Activated T-cell treated with anti-CD3 and anti-CD28 coated beads, Interleukin-2, amount 50 U/mL, for 1 hour (primary cell): ENCODE results near the gene POLDIP2.

Experiments used
- DNase-seq: peaks from one replicate; pipeline ENCODE4 v3.0.0-alpha.2; 2020

Gene POLDIP2

DNA sequence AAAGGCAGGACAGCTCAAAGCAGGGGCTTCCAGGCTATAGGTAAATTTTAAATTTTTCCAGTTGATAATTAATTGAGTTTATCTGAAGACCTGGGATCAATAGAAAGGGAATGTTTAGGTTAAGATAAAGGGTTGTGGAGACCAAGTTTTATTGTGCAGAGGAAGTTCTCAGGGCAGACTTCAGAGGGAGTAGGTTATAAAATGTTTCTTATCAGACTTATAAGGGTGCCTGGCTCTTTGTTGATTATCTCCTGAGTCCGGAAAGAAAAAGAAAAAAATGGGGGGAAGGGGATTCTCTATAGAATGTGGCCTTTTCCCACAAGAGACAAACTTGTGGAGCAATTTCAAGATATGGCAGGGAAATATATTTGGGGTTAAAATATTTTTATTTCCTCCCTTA, 32.8 kb upstream of the POLDIP2 start:
- DNase-seq: no peak

DNA sequence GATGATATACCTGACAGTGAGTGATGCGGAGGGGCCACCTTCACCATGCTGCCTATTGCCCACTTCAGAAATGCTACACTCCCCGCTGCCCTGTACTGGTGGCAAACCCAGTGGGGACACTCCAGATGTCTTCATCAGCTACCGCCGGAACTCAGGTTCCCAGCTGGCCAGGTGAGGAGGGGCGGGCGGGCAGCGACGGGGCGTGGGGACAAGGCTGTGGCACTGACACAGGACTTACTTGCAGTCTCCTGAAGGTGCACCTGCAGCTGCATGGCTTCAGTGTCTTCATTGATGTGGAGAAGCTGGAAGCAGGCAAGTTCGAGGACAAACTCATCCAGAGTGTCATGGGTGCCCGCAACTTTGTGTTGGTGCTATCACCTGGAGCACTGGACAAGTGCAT, 30.8 kb upstream of the POLDIP2 start:
- no peak for DNase-seq

DNA sequence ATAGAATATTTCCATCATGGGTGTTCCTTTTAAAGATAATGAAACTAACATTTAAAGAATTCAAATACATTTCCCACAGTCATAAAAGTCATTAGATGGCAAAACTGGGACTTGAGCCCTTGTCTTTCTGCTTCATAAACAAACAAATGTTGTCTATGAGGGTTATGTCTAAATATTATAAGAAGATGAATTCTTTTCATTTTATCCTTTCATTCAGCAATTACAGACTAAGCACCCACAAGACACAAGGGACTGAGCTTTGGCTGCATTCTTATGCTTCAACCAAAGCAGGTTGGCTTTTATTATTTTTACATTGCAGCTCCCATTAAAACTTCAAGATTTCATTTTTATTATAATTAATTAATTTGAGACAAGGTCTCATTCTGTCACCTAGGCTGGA, 29.1 kb upstream of the POLDIP2 start:
- no peak for DNase-seq

DNA sequence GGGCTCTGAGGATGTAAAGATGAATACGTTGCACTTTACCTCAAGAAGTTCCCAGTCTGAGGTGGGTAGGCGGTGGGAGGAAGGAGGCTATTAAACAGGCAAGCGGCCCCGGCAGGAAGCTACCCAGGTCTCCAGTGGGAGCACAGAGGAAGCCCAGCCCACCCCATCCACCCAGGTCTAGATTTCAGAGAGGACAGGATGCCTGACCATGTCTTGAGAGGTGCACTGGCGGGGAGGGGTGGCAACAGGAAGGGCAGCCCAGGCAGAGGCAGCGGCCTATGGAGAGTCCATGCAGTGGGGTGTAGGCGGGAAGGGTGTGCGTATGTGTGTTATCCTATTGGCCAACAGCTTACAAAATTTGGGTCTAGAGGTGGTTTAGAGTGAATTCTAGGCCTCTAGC, 28.1 kb upstream of the POLDIP2 start:
- no peak for DNase-seq

DNA sequence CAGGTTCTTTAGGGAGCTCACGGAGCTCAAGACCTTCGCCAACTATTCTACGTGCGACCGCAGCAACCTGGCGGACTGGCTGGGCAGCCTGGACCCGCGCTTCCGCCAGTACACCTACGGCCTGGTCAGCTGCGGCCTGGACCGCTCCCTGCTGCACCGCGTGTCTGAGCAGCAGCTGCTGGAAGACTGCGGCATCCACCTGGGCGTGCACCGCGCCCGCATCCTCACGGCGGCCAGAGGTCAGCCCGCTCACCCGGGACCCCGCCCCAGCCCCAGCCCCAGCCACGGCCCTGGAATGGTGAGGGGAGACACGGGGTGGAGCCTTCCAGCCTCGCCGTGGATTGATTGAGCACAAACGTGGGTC, 27.7 kb upstream of the POLDIP2 start:
- no peak for DNase-seq

DNA sequence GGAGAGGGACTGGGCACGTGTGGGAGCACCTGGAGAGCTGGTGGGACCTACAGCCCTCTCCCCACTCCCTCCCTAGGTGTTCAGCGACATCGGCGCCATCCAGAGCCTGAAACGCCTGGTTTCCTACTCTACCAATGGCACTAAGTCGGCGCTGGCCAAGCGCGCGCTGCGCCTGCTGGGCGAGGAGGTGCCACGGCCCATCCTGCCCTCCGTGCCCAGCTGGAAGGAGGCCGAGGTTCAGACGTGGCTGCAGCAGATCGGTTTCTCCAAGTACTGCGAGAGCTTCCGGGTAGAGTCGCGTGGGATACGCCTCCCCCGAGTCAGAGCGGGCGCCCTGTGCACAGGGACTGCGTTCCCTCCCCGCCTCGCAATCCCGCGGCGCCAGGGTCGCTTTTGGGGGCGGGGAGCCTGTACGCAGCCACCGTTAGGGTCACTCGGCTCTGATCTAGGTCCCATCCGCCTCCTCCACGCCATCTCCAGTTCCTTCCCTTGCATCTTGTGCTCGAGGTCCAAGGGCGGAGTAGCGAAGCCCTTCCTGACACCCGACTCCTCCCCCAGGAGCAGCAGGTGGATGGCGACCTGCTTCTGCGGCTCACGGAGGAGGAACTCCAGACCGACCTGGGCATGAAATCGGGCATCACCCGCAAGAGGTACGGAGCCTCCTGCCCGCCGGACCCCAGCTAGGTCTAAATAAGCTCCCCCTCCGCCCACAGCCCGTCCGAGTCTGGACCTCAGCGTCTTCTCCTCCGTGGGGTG, 27.1 kb upstream of the POLDIP2 start:
- DNase-seq: peak; percentile 65

DNA sequence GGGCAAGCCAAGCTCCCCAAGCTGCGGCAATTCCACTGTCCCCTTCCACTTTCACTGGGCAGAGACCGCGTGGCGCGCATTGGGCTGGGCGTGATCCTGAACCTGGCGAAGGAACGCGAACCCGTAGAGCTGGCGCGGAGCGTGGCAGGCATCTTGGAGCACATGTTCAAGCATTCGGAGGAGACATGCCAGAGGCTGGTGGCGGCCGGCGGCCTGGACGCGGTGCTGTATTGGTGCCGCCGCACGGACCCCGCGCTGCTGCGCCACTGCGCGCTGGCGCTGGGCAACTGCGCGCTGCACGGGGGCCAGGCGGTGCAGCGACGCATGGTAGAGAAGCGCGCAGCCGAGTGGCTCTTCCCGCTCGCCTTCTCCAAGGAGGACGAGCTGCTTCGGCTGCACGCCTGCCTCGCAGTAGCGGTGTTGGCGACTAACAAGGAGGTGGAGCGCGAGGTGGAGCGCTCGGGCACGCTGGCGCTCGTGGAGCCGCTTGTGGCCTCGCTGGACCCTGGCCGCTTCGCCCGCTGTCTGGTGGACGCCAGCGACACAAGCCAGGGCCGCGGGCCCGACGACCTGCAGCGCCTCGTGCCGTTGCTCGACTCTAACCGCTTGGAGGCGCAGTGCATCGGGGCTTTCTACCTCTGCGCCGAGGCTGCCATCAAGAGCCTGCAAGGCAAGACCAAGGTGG, 24.0 kb upstream of the POLDIP2 start:
- peak; percentile 33 for DNase-seq

DNA sequence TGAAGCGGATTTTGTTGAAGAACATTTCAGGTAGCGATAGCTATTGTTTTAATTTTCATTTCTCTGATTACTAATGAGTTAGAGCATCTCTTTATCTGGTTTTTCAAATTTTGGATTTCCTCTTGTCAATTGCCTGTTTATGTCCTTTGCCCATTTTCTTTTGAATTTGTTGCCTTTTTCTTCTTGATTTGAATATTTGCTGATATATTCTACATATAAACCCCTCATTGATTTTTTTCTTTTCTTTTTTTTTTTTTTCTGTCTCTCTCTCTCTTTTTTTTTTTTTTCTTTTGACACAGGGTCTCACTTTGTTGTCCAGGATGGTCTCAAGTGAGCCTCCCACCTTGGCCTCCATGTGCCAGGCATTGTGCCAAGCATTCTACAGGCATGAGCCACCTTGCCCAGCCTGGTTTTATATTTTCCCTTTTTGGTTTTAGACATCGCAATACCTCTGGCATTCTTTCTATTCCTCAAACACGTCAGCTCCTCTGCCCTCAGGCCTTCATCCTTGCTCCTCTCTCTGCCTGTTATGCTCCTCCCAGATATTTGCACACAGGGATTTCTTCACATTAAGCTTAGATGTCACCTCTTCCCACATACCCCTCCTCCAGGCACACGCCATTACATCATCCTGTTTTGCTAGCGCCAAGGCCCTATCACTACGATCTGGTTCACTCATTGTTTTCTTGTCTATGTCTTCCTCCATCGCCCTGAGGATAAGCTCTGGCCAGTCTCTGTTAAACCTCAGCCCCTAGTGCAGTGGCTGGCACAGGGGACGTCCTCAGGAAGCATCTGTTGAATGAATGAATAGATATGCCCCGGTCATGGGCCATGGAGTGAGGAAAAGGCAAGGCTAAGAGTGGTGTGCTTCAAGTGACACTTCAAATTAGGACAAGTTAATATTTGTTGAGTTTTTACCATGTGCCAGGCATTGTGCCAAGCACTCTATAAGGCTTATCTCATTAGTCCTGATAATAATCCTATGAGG, 22.8 kb upstream of the POLDIP2 start:
- no peak for DNase-seq

DNA sequence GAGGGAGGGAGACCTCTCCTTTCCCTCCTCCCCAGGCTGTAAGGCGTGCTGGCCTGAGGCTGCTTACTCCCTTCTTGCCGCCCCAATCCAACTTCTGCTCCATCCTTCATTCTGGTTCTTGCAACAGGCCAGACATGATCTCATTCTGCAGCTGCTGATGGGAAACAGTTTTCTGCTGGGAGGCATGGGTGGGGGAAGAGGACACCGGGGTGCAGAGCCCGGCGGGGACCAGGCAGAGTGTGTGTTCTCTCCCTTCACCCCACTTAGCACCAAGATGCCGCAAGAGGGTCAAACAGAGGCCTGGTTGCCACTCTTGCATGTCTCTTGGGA, 15.6 kb upstream of the POLDIP2 start:
- DNase-seq: no peak

DNA sequence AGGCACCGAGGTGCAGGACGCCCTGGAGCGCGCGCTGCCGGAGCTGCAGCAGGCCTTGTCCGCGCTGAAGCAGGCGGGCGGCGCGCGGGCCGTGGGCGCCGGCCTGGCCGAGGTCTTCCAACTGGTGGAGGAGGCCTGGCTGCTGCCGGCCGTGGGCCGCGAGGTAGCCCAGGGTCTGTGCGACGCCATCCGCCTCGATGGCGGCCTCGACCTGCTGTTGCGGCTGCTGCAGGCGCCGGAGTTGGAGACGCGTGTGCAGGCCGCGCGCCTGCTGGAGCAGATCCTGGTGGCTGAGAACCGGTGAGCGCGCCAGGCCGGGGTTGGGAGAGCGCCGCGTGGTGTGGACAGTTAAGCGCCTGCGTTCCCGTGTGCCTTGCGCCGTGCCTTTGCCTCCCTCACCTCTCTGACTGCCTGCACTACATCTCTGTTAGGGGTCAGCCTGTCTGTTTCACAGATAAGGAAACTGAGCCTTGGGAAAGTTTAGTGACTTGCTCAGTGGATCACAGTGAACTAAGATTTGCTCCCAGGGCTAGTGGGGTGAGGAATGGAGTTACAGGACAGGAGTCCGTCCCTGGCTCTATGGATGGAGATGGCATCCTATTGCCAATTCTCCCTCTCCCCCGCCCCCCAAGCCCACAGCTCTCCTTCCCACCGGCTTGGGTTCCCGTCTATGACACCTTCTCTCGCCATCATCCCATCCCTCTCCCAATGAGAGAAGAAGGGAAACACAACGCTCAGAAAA, 15.0 kb upstream of the POLDIP2 start:
- DNase-seq: no peak

DNA sequence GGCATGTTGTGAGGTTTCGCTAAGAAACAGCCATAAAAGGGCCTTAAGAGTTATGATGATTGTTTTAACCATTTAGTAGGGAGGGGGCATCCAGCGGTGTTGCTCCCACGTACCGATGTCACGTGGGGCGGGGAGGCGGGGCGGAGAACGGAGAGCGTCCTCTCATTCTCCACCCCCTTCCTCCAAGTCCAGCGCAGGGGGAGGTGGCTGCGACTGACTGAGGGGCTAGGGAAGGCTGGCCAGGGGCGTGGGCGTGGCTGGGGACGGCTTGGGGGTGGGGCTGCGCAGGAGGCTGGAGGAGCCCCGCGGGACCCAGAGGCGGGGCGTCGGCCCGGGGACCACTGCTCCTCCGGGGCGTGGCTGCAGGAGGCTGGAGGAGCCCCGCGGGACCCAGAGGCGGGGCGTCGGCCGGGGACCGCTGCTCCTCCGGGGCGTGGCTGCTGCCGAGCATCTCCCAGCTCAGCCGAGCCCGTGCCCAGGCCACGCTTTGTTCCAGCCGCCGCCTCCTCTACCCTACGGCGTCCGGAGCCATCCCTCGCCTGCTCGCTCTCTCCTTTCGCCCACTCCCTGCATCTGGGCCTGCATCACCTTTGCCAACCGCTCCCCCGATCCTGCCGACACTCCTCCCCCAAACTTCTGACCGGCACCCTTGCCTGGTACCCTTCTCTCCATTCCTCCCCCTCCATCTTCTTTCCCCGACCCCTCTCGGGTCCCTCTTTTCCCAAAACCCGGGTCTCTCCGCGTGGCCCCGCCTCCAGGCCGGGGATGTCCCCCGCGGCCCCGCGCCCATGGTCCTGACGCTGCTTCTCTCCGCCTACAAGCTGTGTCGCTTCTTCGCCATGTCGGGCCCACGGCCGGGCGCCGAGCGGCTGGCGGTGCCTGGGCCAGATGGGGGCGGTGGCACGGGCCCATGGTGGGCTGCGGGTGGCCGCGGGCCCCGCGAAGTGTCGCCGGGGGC, 14.2 kb upstream of the POLDIP2 start, which contains the start of gene SARM1:
SARM1 (plus strand) TSS at position 450 of the 958 bp plus-strand sequence; CDS start at position 789, 339 bp downstream.
- DNase-seq: peak; percentile 81

DNA sequence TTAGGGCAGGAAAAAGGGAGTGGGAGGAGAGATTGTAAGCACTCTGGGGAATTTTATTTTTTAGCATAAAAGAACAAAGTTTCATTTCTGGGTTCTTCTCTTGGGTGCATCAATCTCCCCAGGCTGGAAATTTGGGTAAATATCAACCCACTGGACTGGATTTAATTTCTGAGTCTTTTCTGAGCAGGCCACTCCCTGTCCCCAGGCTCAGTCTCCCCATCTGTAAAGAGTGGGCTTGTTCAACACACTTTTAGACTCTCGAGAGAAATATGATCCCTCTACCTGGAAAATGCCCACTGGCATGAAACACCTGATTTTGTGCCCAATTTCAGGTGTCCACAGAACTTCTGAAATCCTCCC, 13.4 kb upstream of the POLDIP2 start:
- DNase-seq: no peak

DNA sequence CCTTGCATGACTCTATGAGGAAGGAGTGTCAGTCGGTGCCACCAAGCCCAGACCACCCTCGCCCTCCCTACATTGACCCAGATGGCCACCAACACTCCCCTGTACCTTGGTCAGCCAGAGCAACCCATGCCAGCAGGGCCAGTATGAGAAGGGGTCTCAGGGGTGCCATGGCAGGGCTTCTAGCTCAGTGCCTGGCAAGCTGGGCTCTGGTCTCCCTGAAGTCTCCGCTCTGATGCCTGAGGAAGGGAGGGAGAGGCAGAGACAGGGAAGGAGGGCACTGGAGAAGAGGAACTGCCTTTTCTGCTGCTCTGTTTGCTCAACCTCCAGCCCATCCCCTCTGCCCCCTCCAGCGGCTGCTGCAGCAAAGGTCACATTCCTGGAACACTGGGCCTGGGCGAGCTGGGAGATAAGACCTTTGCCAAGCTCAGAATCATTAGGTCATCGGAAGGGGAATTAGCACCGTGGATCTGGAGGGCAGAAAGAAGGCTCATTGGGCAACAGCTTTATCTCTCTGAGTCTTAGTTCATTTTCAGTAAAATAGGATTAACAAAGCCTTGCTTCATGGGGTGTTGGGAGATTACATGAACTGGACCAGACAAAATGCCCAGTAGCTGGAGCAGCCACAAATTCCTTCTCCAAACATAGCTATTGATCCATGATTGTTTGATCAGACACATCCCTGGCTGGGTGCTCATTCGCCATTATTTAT, 12.9 kb upstream of the POLDIP2 start, which contains the start of gene VTN:
VTN (minus strand) TSS at position 273 of the 709 bp plus-strand sequence; CDS start at position 169, 104 bp downstream.
- DNase-seq: no peak

DNA sequence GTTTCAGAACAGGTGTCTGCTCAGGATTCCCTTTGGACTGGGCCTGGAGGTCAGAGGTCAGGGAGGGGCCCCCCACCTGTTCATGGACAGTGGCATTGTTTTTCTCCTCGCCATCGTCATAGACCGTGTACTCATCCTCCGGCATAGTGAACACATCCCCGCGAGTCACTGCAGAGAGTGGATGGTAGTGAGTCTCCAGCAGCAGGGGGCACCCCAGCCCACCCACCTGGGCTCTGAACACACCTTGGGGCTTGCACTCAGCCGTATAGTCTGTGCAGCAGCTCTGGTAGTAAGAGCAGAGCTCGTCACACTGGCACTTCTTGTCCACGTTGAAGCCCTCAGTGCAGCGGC, 12.3 kb upstream of the POLDIP2 start:
- no peak for DNase-seq

DNA sequence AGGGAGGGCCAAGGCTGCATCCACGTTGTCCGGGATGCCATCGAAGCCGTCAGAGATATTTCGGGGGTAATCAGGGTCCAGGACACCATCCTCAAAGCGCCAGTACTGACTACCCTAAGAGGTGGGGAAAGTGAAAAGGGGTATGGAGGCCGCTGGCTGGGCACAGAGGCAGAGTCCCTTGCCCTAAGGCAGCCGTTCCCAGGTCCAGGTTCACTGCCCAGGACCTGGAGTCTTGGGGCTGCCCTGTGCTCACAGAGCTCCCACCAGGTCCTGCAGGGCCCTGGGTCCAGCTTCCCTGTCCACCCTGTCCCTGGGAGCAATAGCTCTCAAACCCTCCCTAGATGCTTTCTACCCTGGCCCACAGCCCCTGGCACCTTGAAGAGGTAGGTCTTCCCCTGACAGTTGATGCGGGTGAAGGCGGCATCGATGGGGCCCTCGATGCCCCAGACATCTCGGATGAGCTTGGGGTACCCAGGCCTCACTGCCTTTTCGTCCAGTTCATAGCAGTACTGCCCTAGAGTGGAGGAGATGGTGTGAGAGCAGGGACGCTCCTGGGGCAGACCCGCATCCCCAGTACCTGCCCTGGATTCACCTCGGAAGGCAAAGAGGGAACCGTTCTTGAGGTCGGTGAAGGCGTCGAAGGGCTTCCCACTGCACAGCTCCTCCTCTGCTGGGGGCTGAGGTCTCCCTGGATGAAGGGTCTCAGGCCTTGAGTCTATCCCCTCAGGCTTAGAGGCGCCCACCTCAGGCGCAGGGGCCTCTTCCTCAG, 11.8 kb upstream of the POLDIP2 start:
- no peak for DNase-seq

DNA sequence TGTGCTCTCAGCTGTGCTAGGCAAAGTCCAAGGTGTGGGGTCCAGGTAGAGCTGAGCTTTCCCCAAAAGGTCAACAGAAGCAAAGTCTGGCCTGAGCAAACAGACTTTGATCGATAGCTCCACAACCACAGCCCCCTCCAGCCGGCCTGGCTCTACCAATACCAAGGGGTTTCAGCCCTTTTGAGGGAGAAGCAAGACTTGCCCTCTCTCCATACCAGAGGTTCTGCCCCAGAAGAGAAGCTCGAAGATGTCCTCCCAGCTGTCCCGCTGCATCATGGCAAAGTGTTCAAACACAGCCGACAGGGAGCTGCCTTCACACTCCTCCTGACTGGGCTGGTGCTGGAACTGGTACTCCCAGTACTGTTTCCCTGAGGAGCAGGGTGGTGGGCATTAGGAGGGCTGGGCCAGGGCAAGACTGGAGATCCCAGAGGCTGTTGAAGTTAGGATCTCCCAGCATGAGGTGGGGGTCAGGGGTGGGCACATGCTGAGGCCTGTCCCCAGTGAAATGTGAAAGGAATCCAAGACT, 11.0 kb upstream of the POLDIP2 start:
- no peak for DNase-seq

DNA sequence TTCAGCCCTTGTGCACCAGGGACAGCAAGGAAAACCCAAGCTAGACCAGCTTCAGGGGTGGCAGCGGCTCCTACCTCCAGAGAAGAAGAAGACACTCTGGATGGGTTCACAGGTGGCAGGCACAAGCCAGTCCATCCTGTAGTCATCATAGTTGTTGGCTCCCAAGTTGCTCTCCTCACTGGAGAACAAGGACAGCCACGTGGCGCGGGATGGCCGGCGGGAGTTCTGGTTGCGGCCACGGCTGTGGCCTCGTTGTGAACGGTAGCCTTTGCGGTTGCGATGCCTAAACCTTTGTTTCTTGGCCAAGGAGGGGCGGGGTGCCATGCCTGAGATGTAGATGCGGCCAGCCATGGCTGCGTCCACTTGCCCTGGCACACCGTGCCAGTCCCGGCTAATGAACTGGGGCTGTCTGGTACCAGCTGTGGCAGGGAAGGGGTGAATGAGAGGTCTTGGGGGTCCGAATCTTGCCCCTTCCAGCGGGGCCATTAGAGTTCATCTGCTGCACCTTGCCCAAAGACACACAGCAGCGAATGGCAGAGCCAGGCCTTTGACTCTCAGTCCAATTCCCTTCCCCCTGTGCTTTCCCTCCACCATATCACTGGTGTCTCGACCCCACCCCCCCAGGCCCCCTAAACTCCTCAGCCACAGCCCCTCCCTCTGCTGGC, 10.4 kb upstream of the POLDIP2 start:
- no peak for DNase-seq

DNA sequence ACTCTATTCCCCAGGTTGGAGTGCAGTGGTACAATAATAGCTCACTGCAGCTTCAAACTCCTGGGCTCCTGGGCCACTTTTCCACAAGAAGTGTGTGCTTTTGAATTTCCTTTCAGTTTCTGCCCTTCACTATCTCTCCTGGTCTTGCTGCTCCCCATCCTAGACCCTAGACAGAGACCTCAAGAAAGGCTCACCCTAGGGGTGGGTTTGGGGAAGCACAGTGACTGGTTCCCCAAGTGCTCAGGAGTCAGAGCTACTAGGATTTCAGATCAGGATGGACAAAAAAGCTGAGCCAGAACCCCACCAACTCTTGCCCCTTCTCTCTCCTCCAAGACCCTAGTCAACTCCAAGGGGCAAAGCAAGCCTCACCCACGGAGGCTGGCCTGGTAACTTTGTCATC, 9.3 kb upstream of the POLDIP2 start:
- no peak for DNase-seq

DNA sequence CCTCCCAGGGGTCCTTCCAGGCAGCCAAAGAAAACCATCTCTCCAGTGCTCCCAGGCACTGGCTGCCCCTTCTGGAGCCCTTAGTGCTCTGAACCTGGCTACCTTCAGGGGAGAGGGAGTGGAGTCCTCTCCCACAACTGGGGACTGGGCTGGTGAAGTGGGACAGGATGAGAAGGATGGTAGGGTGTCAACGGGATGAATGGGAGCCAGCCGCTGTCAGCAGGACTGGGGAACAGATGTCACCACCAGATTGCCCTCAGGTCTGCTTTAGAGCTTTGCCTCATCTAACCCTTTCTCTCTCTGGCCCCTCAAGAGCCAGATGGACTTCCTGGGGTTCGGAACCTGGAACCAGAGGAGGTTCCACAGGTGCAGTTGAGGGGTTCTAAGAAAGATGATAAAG, 8.2 kb upstream of the POLDIP2 start:
- DNase-seq: no peak
